ENCODE data around the gene STK24. TPM values are rescaled to one million over a fixed set of nuclear protein-coding genes. Genes with fewer than 3 reads are reported as not detected.

Gene STK24
- total RNA-seq, 1 experiment from 2014 or later = 84.8 TPM

- Histone ChIP-seq H3K9me3 (ENCODE audit: low read depth, low read length, poor library complexity, severe bottlenecking) (no peaks in the 10 kb centered on the region), H3K36me3 (ENCODE audit: insufficient read depth, low read length, poor library complexity, severe bottlenecking) (no peaks in the 10 kb centered on the region), H3K4me3 (ENCODE audit: low read depth, low read length, poor library complexity, severe bottlenecking) (no peak overlapping the region), H3K27me3 (replicated peaks; ENCODE audit: insufficient read depth, low read depth, low read length, poor library complexity) (no peaks in the 10 kb centered on the region), H3K27ac (ENCODE audit: low read depth, low read length, poor library complexity, severe bottlenecking) (no peak overlapping the region), H3K4me1 (ENCODE audit: insufficient read depth, low read length, poor library complexity, severe bottlenecking) (peaks cover 31% of the 10 kb centered on the region)
- CTCF ChIA-PET = no interaction called here
- BruUV-seq (replicated peaks) = no TSS peak
- POLR2A ChIA-PET (ENCODE audit: low non-redundant PET) = no interaction called here
- DNase-seq (ENCODE audit: low spot score) = no peak
- TF ChIP-seq EZH2 (IDR thresholded peaks at IDR 0.05; ENCODE audit: borderline replicate concordance, low read depth, low read length, poor library complexity, severe bottlenecking) = no peak
- TF ChIP-seq CTCF (conservative IDR thresholded peaks at IDR 0.05; ENCODE audit: low read depth, low read length) = no peak
- intact Hi-C loops (cut with micrococcal nuclease; ENCODE audit: unreplicated experiment) = no loop called here
Measured at GRCh38 chr13:98509271-98510155, 67.4 kb downstream of the STK24 start.

GRCh38 chr13:98508685-98509084, 68.2 kb downstream of the STK24 start:
- Histone ChIP-seq H3K4me3 (ENCODE audit: low read depth, low read length, poor library complexity, severe bottlenecking) (no peak overlapping the region), H3K4me1 (ENCODE audit: insufficient read depth, low read length, poor library complexity, severe bottlenecking) (peaks cover 31% of the 10 kb centered on the region), H3K9me3 (ENCODE audit: low read depth, low read length, poor library complexity, severe bottlenecking) (no peaks in the 10 kb centered on the region), H3K27ac (ENCODE audit: low read depth, low read length, poor library complexity, severe bottlenecking) (no peak overlapping the region), H3K27me3 (replicated peaks; ENCODE audit: insufficient read depth, low read depth, low read length, poor library complexity) (no peaks in the 10 kb centered on the region), H3K36me3 (ENCODE audit: insufficient read depth, low read length, poor library complexity, severe bottlenecking) (no peaks in the 10 kb centered on the region)
- no TSS peak for BruUV-seq (replicated peaks)
- TF ChIP-seq EZH2 (IDR thresholded peaks at IDR 0.05; ENCODE audit: borderline replicate concordance, low read depth, low read length, poor library complexity, severe bottlenecking) (no peak), CTCF (conservative IDR thresholded peaks at IDR 0.05; ENCODE audit: low read depth, low read length) (no peak)
- intact Hi-C loops (cut with micrococcal nuclease; ENCODE audit: unreplicated experiment) = no loop called here
- CTCF ChIA-PET = no interaction called here
- DNase-seq (ENCODE audit: low spot score) = no peak
- POLR2A ChIA-PET (ENCODE audit: low non-redundant PET) = no interaction called here

- no TSS peak for BruUV-seq (replicated peaks)
- intact Hi-C loops (cut with micrococcal nuclease; ENCODE audit: unreplicated experiment) = no loop called here
- Histone ChIP-seq H3K4me3 (ENCODE audit: low read depth, low read length, poor library complexity, severe bottlenecking) (no peak overlapping the region), H3K27me3 (replicated peaks; ENCODE audit: insufficient read depth, low read depth, low read length, poor library complexity) (no peaks in the 10 kb centered on the region), H3K4me1 (ENCODE audit: insufficient read depth, low read length, poor library complexity, severe bottlenecking) (peaks cover 31% of the 10 kb centered on the region), H3K27ac (ENCODE audit: low read depth, low read length, poor library complexity, severe bottlenecking) (no peak overlapping the region), H3K36me3 (ENCODE audit: insufficient read depth, low read length, poor library complexity, severe bottlenecking) (no peaks in the 10 kb centered on the region), H3K9me3 (ENCODE audit: low read depth, low read length, poor library complexity, severe bottlenecking) (no peaks in the 10 kb centered on the region)
- POLR2A ChIA-PET (ENCODE audit: low non-redundant PET) = no interaction called here
- TF ChIP-seq CTCF (conservative IDR thresholded peaks at IDR 0.05; ENCODE audit: low read depth, low read length) (no peak), EZH2 (IDR thresholded peaks at IDR 0.05; ENCODE audit: borderline replicate concordance, low read depth, low read length, poor library complexity, severe bottlenecking) (no peak)
- no peak for DNase-seq (ENCODE audit: low spot score)
- CTCF ChIA-PET = no interaction called here
Measured at GRCh38 chr13:98508280-98508679, 68.6 kb downstream of the STK24 start.

Measured in A673 (cell line).